Measurements from ENCODE around the gene GAB3.

- TF ChIP-seq GTF2B (IDR thresholded peaks at IDR 0.05; ENCODE audit: extremely low read depth, insufficient read length) (no peak), POLR2A (conservative IDR thresholded peaks at IDR 0.05) (no peak), FOS (IDR thresholded peaks at IDR 0.05; ENCODE audit: extremely low read depth, insufficient read length) (no peak), CBX5 (IDR thresholded peaks at IDR 0.05; ENCODE audit: borderline replicate concordance, low read depth) (no peak)
Observed at GRCh38 chrX:154735695-154736393, 15.0 kb downstream of the GAB3 start.

All from K562 (cell line).